ENCODE results near the gene NOX1.

NOX1 gene

GRCh38 chrX:100874325-100874724, at the start of gene NOX1:
Gene NOX1, minus strand, starts transcription at chrX:100874359. Its CDS starts 220 bp downstream, at chrX:100874139.
- DNase-seq (ENCODE audit: low read depth in 2 of 2): no peak

GRCh38 chrX:100915562-100915961, 41.4 kb upstream of the NOX1 start:
- DNase-seq (ENCODE audit: low read depth in 2 of 2): no peak

GRCh38 chrX:100913111-100913510, 39.0 kb upstream of the NOX1 start:
- DNase-seq (ENCODE audit: low read depth in 2 of 2): no peak

GRCh38 chrX:100911731-100912130, 37.6 kb upstream of the NOX1 start:
- no peak for DNase-seq (ENCODE audit: low read depth in 2 of 2)

GRCh38 chrX:100905620-100906019, 31.5 kb upstream of the NOX1 start:
- DNase-seq (ENCODE audit: low read depth in 2 of 2): no peak

- no peak for DNase-seq (ENCODE audit: low read depth in 2 of 2)
Observed at GRCh38 chrX:100904433-100904832, 30.3 kb upstream of the NOX1 start.

GRCh38 chrX:100895365-100896075, 21.4 kb upstream of the NOX1 start:
- no peak for DNase-seq (ENCODE audit: low read depth in 2 of 2)

GRCh38 chrX:100883654-100884053, 9.5 kb upstream of the NOX1 start:
- DNase-seq (ENCODE audit: low read depth in 2 of 2): no peak

GRCh38 chrX:100880368-100880767, 6.2 kb upstream of the NOX1 start:
- DNase-seq (ENCODE audit: low read depth in 2 of 2): no peak

- DNase-seq (ENCODE audit: low read depth in 2 of 2): no peak
Observed at GRCh38 chrX:100871594-100872560, 2.3 kb downstream of the NOX1 start.

GRCh38 chrX:100870527-100870926, 3.6 kb downstream of the NOX1 start:
- DNase-seq (ENCODE audit: low read depth in 2 of 2): no peak

GRCh38 chrX:100868273-100868672, 5.9 kb downstream of the NOX1 start:
- DNase-seq (ENCODE audit: low read depth in 2 of 2): no peak

- DNase-seq (ENCODE audit: low read depth in 2 of 2): no peak
Observed at GRCh38 chrX:100864657-100865391, 9.3 kb downstream of the NOX1 start.

GRCh38 chrX:100863326-100863864, 10.8 kb downstream of the NOX1 start:
- DNase-seq (ENCODE audit: low read depth in 2 of 2): no peak

- DNase-seq (ENCODE audit: low read depth in 2 of 2): no peak
Observed at GRCh38 chrX:100852810-100853209, 21.3 kb downstream of the NOX1 start.

- no peak for DNase-seq (ENCODE audit: low read depth in 2 of 2)
Observed at GRCh38 chrX:100850317-100850716, 23.8 kb downstream of the NOX1 start.

- DNase-seq (ENCODE audit: low read depth in 2 of 2): no peak
Observed at GRCh38 chrX:100831219-100831946, 42.8 kb downstream of the NOX1 start.

- no peak for DNase-seq (ENCODE audit: low read depth in 2 of 2)
Observed at GRCh38 chrX:100830547-100830946, 43.6 kb downstream of the NOX1 start.

- no peak for DNase-seq (ENCODE audit: low read depth in 2 of 2)
Observed at GRCh38 chrX:100830143-100830542, 44.0 kb downstream of the NOX1 start.

GRCh38 chrX:100829730-100830129, 44.4 kb downstream of the NOX1 start:
- DNase-seq (ENCODE audit: low read depth in 2 of 2): no peak

Data from fibroblast of skin of left biceps (primary cell).